ENCODE data around the gene RXFP1.

Gene RXFP1

DNA sequence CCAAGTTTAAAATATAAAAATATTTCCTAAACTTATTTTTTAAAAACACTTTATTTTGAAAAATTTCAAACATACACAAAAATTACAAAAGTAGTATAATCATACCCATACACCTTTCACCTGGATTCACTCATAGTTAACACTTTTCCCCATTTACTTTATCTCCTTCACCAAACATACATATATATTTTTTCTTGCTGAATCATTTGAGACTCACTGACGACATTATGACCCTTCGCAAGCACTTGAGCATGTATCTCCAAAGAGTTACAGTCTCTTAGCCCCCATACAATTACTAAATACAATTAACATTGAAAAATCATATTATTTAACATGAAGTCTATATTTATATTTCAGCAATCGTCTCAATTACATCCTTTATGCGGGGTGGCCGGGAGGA lies 19.8 kb downstream of the RXFP1 start:
- no peak for DNase-seq (ENCODE audit: low read depth)

GRCh38 chr4:158543191-158543590 lies 21.5 kb downstream of the RXFP1 start:
- DNase-seq (ENCODE audit: low read depth) = no peak

- no peak for DNase-seq (ENCODE audit: low read depth)
These were observed 22.5 kb downstream of the RXFP1 start for GRCh38 chr4:158544141-158544540.

DNA sequence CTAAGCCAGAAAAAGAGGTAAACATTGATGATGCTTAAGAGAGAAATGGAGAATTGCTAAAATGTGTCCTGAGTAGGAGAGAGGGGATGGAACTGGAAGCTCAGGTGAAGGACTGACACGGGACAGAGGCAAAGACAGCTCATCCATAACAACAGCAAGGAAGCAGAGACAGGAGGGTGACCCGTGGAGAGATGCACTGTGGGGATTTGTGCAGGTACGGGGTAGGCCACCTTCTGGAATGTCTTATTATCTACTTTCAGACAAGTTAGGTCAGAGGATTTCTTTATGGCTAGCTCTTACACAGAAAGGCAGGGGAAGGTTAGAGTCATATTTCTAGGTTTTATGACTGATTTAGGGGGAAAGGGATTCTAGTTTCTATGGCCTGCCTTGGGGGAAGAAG lies 31.7 kb downstream of the RXFP1 start:
- no peak for DNase-seq (ENCODE audit: low read depth)

GRCh38 chr4:158560284-158560683 lies 38.6 kb downstream of the RXFP1 start:
- DNase-seq (ENCODE audit: low read depth) = no peak

- DNase-seq (ENCODE audit: low read depth) = no peak
These were observed 45.2 kb downstream of the RXFP1 start for GRCh38 chr4:158566860-158567259.

DNA sequence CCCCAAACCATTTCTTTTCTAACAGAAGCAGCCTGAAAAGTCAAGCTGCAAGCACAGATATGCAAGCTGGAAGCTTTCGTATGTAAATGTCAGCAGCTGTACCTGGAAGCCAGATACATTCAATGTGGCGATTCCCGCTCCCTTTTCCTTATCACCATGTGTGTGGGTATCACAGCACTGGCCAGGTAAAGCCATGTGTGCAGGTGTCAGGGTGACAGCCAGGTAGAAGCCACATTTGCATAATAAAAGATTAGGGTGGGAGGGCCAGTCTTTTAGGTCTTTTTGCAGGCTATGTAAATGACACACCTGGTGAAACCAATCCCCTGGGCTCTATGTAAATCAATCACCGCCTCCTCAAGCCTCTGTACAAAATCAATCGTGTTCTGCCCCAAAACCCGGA lies 50.1 kb downstream of the RXFP1 start:
- DNase-seq (ENCODE audit: low read depth) = no peak

- no peak for DNase-seq (ENCODE audit: low read depth)
These were observed 50.9 kb downstream of the RXFP1 start for GRCh38 chr4:158572608-158573007.

DNA sequence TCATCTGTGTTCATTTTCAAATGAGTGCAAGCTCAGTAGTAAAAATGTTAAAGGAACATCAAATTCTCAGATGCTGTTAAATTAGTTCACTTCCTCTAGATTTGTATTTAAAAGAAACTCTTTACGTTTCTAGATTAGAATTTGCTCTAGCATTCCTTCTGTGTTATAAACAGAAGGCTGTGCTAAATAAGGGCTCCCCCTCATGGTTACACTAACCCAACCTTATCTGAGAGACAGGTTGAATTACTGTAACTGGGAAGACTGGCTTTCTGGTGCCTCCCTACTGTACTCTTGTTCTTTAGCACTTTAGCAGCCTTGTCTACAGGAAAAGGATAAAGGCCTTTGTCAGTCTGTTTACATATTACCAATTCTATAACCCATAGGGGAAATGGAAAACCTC lies 56.8 kb downstream of the RXFP1 start:
- DNase-seq (ENCODE audit: low read depth) = no peak

- no peak for DNase-seq (ENCODE audit: low read depth)
These were observed 58.4 kb downstream of the RXFP1 start for GRCh38 chr4:158580064-158580463.

GRCh38 chr4:158581161-158581560 lies 59.5 kb downstream of the RXFP1 start:
- DNase-seq (ENCODE audit: low read depth) = no peak

DNA sequence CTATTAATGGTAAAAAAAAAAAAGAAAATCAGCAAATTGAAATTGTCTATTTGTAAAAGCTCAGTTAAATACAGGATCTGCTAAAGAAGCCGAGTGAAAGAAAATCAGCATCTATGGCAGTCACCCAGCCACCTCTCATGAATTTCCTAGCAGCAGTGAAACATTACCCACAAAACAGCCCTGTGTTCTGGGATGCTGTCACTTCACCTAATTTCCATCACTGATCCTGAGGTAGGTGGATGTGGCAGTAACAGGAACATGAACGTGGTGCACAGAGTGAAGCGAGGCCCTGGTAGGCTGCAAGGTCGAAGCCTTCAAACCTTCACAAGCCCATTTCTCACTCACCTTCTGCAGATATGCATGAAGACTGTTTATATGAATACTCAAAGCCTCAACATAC lies 65.2 kb downstream of the RXFP1 start:
- DNase-seq (ENCODE audit: low read depth) = no peak

GRCh38 chr4:158588285-158588684 lies 66.6 kb downstream of the RXFP1 start:
- DNase-seq (ENCODE audit: low read depth) = no peak

DNA sequence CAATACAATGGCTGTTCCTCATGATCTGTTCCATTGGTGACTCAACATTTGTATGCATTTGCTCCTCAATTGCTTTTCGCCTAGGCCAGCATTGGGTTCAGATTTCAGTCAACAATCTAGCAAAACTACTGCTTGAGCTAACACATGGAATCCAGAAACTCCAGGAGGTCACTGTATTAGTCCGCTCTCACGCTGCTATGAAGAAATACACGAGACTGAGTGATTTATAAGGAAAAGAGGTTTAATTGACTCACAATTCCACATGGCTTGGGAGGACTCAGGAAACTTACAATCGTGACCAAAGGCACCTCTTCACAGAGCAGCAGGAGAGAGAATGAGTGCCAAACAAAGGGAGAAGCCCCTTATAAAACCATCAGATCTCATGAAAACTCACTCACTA lies 67.1 kb downstream of the RXFP1 start:
- no peak for DNase-seq (ENCODE audit: low read depth)

- no peak for DNase-seq (ENCODE audit: low read depth)
These were observed 68.6 kb downstream of the RXFP1 start for GRCh38 chr4:158590306-158590705.

- DNase-seq (ENCODE audit: low read depth) = no peak
These were observed 69.1 kb downstream of the RXFP1 start for GRCh38 chr4:158590824-158591223.

DNA sequence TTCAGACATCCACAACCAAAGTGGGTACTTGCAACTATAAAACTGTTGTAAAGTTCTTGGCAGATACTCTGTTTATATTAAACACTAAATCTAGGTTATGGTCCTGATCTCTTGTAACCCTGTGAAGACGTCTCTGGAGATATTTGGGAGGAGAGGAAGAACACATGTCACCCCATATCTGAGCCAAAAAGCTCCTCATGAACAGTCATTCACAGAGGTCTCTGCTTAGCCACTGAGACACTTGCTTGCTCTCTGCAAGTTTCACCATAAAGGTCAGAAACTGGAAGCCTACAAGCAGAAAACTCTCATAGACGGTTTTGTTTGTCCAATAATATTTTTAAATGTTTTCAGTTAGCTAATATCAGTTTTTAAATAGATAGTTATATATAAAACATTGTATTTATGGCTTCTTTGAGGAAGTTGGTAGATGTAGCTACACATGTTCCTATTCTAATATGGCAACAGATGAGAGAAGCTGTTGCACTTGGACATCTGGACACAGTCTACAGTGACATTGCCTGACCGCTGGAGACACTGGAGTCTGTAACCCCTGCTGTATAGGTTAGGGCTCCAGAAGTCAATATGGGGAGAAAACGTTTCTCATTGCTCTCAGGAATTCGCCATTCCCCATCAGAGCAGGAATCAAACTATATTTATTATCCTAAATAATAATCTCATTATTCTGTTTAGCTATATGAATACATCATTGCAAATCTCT lies 76.4 kb downstream of the RXFP1 start:
- no peak for DNase-seq (ENCODE audit: low read depth)

GRCh38 chr4:158599150-158599549 lies 77.5 kb downstream of the RXFP1 start:
- no peak for DNase-seq (ENCODE audit: low read depth)

DNA sequence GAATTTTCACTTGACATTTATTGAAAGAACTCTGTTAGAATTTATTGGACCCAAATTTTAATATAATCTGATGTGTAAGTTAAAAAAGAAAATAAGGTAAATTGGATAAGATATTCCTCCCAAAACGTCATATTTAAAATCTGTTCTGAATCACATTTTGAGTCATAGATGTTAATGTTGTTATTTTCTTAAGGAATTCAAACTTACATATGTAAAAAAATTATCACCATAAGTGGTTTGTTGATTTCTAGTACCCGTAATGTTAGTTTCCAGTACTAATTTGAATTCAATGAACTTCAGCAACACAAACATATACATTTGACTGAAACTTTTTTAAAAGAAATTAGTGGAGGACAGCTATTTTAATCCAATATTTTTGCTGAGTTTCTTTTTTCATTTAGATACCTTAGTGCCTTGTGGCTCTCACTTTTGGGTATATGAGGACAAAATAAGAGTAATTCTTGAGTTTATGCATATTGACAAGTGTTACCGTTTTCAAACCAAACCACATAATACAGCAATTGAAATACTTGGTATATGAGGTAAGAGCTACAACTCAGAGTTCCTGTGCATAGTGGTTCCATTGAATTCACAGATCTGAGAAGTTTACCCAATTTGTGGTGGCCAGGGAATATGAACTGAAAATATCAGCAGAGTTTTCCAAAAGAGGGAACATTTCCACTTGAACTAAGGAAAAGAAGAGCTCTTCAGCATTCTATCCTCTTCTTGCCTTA lies 78.2 kb downstream of the RXFP1 start:
- no peak for DNase-seq (ENCODE audit: low read depth)

GRCh38 chr4:158604369-158604768 lies 82.7 kb downstream of the RXFP1 start:
- DNase-seq (ENCODE audit: low read depth) = no peak

DNA sequence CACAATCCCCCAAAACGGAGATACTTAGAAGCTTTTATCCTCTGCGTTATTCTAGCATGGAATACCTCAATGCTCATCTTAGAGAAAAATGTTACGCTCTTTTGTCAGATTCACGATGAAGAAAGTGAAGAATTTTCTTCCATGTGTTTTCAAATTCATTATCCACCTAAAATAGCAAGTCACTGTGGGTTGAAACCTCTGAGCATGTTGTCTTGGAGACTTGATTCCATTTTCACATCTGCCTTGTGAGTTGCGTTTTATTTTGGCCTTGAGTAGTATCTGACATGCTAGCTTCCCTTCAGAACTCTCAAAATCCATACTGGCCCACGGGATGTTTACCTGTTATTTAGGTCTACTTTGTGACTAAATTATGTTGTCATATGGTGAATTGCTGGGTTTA lies 83.7 kb downstream of the RXFP1 start:
- DNase-seq (ENCODE audit: low read depth) = no peak

DNA sequence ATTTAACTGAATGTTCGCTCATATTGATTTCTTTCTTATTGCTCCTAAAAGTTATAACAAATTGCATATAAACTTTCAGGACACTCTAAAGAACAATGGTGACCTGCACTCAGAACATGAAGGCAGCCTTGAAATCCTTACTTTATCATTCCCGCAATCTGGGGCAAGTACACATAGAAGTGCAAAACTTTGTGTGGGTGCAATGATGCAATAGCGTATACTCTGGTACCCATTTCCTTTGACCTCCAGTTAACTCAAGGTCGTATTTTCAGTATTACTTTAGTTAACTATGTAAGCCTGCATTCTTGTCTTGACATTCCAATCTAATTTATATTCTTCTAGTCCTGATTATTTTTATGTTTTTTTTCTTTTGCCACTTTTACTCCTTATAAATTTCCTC lies 85.3 kb downstream of the RXFP1 start:
- DNase-seq (ENCODE audit: low read depth) = no peak

DNA sequence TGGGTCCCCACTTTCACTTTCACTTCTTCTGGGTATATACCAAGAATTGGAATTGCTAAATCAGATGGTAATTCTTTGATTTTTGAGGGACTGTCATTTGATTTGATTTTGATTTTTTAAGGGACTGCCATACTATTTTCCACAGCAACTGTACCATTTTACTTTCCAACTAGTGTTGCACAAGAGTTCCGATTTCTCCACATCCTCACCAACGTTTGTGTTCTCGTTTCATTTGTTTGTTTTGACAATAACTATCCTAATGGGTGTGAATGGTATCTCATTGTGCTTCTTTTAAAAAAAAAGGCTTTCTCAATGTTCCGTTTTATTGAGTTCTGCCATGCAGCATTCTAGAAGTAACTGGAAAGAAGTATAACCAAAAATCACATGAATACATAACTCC lies 87.4 kb downstream of the RXFP1 start:
- DNase-seq (ENCODE audit: low read depth) = no peak

DNA sequence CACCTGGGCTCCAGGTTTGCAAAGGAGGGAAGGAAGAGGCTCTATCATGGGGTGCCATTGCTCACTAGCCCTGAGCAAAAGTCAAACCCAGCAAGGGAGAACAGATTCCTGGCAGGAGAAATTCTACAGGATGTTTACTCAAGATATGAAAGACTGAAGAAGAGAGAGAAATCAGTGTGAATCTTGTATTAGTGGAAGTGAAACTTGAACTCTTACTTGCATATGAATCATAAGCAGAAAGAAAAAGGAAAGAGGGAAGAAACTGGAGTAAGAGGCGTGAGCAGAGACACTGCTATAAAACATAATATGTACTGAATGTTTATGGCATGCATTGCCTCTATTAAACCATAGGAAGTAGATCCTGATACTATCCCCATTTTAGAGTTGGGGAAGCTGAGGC lies 89.1 kb downstream of the RXFP1 start:
- DNase-seq (ENCODE audit: low read depth) = no peak
